Jurkat, Clone E6-1 (cell line): ENCODE data around the gene MTMR12.

ENCODE experiments used
- DNase-seq: peaks from one replicate; pipeline ENCODE4 v3.0.0-alpha.2; 2011; ENCODE audit warnings: low read depth, low spot score
- H3K4me3 ChIP-seq: 2 replicates; pipeline ENCODE4 v1.5.1; 2011; ENCODE audit warnings: mild to moderate bottlenecking, low read length, control low read depth, moderate library complexity

The MTMR12 gene

GRCh38 chr5:32280656-32281081 lies 32.1 kb downstream of the MTMR12 start:
- no peak overlapping the region for H3K4me3 ChIP-seq
- no peak for DNase-seq

DNA sequence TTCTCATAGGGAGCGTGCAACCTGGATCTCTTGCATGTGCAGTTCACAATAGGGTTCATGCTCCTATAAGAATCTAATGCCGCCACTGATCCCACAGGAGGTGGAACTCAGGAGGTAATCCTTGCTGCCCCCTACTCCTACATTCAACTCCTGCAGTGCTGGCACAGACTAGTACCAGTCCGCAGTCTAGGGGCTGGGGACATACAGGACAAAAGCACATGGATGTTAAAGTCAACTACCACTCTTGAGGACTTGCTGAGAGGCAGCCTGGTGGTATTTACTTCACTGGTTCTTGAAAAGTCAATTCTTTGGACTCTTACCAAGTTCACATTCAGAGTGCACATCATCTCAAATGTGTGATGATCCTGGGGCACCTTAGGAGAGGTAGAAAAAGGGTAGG lies 33.0 kb downstream of the MTMR12 start:
- DNase-seq, result no peak
- H3K4me3 ChIP-seq, result no peak overlapping the region

- no peak for DNase-seq
- no peak overlapping the region for H3K4me3 ChIP-seq
Observed at GRCh38 chr5:32279223-32279622, 33.5 kb downstream of the MTMR12 start.

- DNase-seq, result peak; percentile 47
Observed at GRCh38 chr5:32278406-32278805, 34.3 kb downstream of the MTMR12 start.

GRCh38 chr5:32277798-32278197 lies 34.9 kb downstream of the MTMR12 start:
- no peak for DNase-seq
- H3K4me3 ChIP-seq, result no peak overlapping the region

More at GRCh38 chr5:32278406-32278805, 34.3 kb downstream of the MTMR12 start:
- H3K4me3 ChIP-seq, result no peak overlapping the region

- no peak overlapping the region for H3K4me3 ChIP-seq
- DNase-seq, result peak; percentile 18
Observed at GRCh38 chr5:32276173-32276853, 36.4 kb downstream of the MTMR12 start.

- no peak overlapping the region for H3K4me3 ChIP-seq
- DNase-seq, result no peak
Observed at GRCh38 chr5:32275396-32275741, 37.4 kb downstream of the MTMR12 start.

DNA sequence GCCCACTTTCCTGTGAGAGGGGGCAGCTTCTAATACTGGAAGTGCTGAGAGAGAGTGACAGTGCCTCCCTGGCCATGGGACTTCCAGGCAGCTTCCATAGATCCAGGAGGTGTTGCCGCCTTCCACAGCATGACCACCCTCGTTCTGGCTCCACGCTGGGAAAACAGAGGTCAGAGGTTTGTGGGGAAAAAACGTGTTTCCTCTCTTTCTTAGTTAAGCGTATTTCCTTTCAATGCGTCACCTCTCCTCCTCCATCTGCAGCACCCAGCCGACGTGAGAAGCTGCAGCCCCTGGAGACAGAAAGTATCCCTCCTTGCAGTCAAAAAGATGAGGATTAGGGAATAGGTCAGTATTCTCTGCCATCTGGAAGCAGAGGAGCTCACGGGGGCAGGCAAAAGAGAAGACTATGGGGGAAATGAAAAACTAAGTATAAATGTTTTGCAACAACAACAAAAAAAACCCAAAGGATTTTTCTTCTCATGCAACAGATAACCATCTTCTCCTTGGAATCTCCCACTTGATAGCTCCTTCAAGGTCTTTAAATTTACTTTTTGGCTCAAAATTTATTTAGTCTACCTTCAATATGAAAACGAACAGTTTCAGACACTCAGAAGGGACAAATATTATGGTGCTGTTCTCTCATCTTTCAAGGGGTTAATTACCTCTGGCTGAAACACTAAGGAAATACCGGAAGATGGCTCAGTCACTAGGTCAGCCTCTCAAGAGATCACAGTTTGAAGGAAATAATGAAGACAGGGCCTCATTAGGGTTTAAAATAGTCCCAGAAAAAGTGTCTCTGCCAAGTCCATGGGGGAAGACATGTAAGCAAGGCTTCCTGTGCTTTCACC lies 38.0 kb downstream of the MTMR12 start:
- no peak overlapping the region for H3K4me3 ChIP-seq
- no peak for DNase-seq

GRCh38 chr5:32273821-32274220 lies 38.9 kb downstream of the MTMR12 start:
- DNase-seq, result no peak
- H3K4me3 ChIP-seq, result no peak overlapping the region

- no peak overlapping the region for H3K4me3 ChIP-seq
- no peak for DNase-seq
Observed at GRCh38 chr5:32272746-32273145, 40.0 kb downstream of the MTMR12 start.

DNA sequence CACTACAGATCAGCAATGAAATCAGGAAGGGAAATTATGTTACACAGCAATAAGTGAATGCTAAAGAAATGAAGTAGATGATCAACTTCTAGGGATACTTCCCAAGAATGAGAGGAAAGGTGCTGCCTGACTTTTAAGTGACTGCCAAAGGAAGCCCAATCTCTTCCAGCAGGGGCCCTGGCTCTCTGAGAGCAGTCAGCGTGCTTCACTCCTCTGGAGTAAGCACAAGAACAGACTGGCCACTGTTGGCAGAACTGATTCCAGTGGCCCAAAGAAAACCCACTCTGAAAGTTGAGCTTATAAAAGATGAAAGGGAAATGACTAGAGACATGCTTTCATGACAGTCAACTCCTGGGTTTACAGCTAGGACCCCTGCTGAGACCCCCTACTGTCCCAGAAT lies 41.8 kb downstream of the MTMR12 start:
- DNase-seq, result no peak

DNA sequence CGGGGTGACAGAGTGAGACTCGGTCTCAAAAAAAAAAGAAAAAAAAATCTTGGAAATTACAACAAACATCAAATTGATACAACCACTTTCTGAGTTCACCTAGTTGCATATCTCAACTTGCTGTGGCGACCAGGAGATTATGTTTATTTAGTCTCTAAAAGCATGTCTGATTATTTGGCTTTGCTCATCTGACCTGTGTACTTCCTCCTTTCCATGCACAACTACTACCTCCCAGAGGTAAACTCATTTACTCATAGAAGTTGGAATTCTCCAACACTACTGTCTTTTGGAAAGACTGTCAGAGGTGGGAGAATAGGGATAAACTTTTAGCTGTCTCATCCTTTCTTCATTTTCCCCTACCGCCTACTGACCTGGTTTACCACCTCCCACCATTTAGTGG lies 42.6 kb downstream of the MTMR12 start:
- no peak overlapping the region for H3K4me3 ChIP-seq
- no peak for DNase-seq

More for the DNA sequence above, 41.8 kb downstream of the MTMR12 start:
- no peak overlapping the region for H3K4me3 ChIP-seq

- DNase-seq, result no peak
- no peak overlapping the region for H3K4me3 ChIP-seq
Observed at GRCh38 chr5:32265902-32266301, 46.8 kb downstream of the MTMR12 start.

DNA sequence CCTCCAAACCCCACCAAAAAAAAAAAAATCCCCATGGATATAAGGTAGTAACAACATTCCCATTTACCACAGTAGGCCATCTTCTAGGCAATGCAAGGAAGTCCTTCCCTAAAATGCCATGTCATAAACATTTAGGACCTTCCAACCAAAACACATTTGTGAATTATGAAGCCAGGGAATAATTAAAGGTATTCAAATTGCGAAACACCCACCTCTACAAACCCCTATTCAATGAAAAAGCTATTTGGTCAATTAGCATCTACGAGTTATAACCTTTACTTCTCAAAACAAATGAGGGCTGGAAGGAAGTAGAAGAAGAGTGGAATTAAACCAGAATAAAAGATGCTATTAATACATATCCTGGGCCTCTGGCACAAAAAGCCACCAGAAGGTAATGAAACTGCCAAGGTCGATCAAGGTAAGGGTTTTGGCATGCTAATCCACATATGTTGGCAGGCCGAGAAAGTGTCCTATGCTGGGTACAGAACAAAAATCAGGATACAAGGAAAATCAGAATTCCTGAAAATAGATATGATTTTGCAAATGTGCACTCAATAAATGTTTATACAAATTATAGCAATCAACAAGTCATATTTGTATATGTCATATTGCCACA lies 47.7 kb downstream of the MTMR12 start:
- no peak for DNase-seq
- H3K4me3 ChIP-seq, result no peak overlapping the region

DNA sequence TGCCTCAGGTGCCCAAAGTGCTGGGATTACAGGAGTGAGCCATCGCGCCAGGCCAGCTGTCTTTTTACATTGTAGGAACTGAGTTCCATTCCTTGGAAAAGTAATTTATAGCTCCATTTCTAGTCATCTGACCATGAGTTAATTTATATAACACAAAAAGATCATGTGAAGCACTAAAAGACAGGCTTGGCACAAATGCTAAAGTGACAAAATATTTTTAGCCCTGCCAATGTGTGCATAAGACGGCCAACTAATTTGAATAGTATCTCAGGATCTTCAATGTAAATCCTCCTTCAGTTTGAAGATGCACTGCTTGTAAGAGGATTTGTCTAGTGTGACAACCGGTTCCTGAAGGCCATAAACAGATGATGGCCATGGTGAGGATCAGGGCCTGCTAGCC lies 49.1 kb downstream of the MTMR12 start:
- no peak for DNase-seq
- H3K4me3 ChIP-seq, result no peak overlapping the region

DNA sequence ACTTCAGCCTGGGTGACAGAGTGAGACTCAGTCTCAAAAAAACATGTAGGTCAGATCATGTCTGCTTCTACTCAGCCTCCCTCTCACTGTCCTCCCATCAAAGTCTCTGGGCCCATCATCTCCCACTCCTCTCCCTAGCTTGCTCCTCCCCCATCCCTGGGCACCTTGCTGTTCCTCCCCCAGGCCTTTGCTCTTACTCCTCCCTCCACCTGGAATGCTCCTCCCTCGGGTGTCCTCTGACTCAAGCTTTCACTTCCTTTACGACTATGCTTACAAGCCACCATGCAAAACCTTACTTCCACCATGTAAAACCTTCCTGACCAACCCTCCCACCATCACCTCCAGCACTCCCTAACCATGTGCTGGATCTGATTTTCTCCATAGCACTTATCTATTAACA lies 51.5 kb downstream of the MTMR12 start:
- H3K4me3 ChIP-seq, result no peak overlapping the region
- no peak for DNase-seq

DNA sequence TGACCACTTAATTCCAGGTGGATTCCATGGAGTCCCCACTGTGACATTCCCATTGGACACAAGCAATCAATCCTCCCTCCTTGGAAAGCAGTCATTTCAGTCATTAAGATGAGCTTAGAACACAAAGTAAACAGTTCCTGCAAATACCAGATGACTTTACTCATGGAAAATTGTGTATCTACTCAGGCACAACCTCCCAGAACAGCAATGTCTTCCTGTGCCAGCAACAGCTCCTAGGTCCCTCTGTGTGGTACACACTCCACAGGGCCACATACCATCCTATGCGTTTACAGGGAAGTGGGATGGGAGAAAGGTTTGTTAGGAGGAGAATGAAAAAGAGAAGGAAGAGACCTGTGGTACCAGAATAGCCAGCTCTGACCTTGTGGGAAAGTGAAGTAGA lies 53.7 kb downstream of the MTMR12 start:
- H3K4me3 ChIP-seq, result no peak overlapping the region
- no peak for DNase-seq

DNA sequence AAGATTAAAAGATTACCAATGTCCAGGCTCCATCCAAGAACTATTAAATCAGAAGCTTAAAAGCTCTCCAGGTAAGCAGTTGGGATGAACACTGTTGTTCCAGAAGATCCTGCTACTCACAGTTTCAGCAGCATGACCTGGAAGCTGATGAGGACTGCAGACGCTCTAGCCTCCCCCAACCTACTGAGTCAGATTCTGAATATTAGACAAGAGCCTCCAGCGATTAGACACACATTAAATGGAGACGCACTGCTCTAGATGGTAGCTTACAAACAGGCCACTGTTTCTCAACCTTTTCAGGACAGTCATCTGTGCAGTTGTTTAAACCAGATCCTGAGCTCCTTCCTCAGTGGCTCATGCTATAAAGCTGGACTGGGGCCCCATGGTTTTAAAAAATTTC lies 54.3 kb downstream of the MTMR12 start:
- DNase-seq, result no peak
- H3K4me3 ChIP-seq, result no peak overlapping the region

DNA sequence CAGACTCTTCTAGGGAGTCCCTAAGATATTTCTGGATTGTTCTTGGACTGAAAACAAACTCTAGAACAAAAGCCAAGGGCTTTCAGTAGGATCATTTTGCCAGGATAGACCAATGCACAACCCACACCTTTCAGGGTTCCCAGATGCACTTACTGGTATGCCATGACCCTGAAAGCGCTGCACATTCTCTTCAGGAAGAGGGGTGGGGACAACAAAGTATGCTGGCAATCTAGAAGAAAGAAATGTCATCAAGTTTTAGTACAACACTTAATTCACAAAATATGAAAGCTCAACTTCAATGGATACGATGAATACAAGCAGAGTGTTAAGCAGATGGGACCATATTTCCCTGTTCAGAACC lies 57.2 kb downstream of the MTMR12 start:
- no peak overlapping the region for H3K4me3 ChIP-seq
- no peak for DNase-seq

GRCh38 chr5:32254881-32255539 lies 57.7 kb downstream of the MTMR12 start:
- no peak for DNase-seq
- H3K4me3 ChIP-seq, result no peak overlapping the region
